NCI-H128 (cell line): ENCODE measurements around the gene HERC2.
"Not testable (repeated sequence)": the region's sequence is repeated elsewhere in the genome, so short reads cannot be mapped to it uniquely, and the experiment has no call there.

Source experiments
- DNase-seq: peaks from one replicate; lab custom pipeline; 2025; ENCODE audit not compliant: unreplicated experiment; lab: John Stamatoyannopoulos, UW

The HERC2 gene

GRCh38 chr15:28322129-28322588 is at the start of gene HERC2:
HERC2 (minus strand) TSS chr15:28322179; CDS start chr15:28321433, 746 bp downstream.
- DNase-seq, result not testable (repeated sequence)

GRCh38 chr15:28365502-28365901 is 43.5 kb upstream of the HERC2 start:
- DNase-seq, result not testable (repeated sequence)

- DNase-seq, result not testable (repeated sequence)
Measured at GRCh38 chr15:28357984-28358383, 36.0 kb upstream of the HERC2 start, which contains the start of gene GOLGA6L24. GOLGA6L24 (minus strand) TSS chr15:28358084; CDS start chr15:28358023, 61 bp downstream.

GRCh38 chr15:28321358-28322078 is 461 bp downstream of the HERC2 start:
- DNase-seq, result not testable (repeated sequence)

GRCh38 chr15:28319725-28320124 is 2.3 kb downstream of the HERC2 start:
- not testable (repeated sequence) for DNase-seq

- DNase-seq, result not testable (repeated sequence)
Measured at GRCh38 chr15:28318828-28319227, 3.2 kb downstream of the HERC2 start.

- not testable (repeated sequence) for DNase-seq
Measured at GRCh38 chr15:28318122-28318521, 3.9 kb downstream of the HERC2 start.

- not testable (repeated sequence) for DNase-seq
Measured at GRCh38 chr15:28316958-28317357, 5.0 kb downstream of the HERC2 start.

GRCh38 chr15:28310454-28310853 is 11.5 kb downstream of the HERC2 start:
- DNase-seq, result not testable (repeated sequence)

- not testable (repeated sequence) for DNase-seq
Measured at GRCh38 chr15:28308718-28309117, 13.3 kb downstream of the HERC2 start.

GRCh38 chr15:28305700-28306099 is 16.3 kb downstream of the HERC2 start:
- not testable (repeated sequence) for DNase-seq

GRCh38 chr15:28297434-28297833 is 24.5 kb downstream of the HERC2 start:
- not testable (repeated sequence) for DNase-seq

- DNase-seq, result not testable (repeated sequence)
Measured at GRCh38 chr15:28296814-28297213, 25.2 kb downstream of the HERC2 start.

- DNase-seq, result not testable (repeated sequence)
Measured at GRCh38 chr15:28295009-28295563, 26.9 kb downstream of the HERC2 start.

- DNase-seq, result not testable (repeated sequence)
Measured at GRCh38 chr15:28294560-28294959, 27.4 kb downstream of the HERC2 start.

- DNase-seq, result no peak
Measured at GRCh38 chr15:28289694-28290463, 32.1 kb downstream of the HERC2 start.

GRCh38 chr15:28288830-28289693 is 32.9 kb downstream of the HERC2 start:
- not testable (repeated sequence) for DNase-seq

- not testable (repeated sequence) for DNase-seq
Measured at GRCh38 chr15:28286659-28287058, 35.3 kb downstream of the HERC2 start.

- no peak for DNase-seq
Measured at GRCh38 chr15:28286031-28286430, 35.9 kb downstream of the HERC2 start.

GRCh38 chr15:28281876-28282275 is 40.1 kb downstream of the HERC2 start:
- DNase-seq, result no peak
